D721Med (cell line): ENCODE data around the gene NFILZ.
"Not testable (repeated sequence)": the region's sequence is repeated elsewhere in the genome, so short reads cannot be mapped to it uniquely, and the experiment has no call there.

Experiments
- DNase-seq: peaks from one replicate; pipeline ENCODE4 v3.0.0; 2011; ENCODE audit warnings: low spot score; ENCODE audit not compliant: insufficient read length
- FAIRE-seq: peaks from 2 replicates; lab custom pipeline; 2011; peaks lifted over from hg19 to GRCh38; lab: Jason Lieb, UNC
- TF ChIP-seq, protein P1 (sequence below): IDR thresholded peaks from 2 replicates; pipeline ENCODE4 v1.5.1; 2012; ENCODE audit warnings: mild to moderate bottlenecking, control low read depth; ENCODE audit not compliant: insufficient read depth; ENCODE audit errors: missing control alignments

NFILZ gene

DNA sequence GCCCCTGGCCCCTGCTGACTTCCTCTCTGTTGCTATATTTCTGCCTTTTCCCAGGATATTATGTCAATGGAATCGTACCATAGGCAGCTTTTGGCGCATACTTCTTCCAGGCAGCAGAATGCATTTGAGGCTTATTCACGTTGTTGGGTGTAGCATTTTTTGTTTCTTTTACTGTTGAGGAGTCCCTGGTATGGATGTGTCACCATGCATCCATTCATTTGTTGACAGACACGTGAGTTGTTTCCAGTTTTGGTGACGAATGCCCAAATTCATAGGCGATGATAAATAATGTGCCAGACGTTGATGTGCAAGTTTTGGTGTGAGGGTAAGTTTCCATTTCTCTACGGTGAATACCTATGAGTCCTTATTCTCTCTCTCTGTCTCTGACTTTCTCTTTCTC lies 5.0 kb downstream of the NFILZ start:
- FAIRE-seq (no peak), DNase-seq (no peak)
- TF ChIP-seq, protein P1, sequence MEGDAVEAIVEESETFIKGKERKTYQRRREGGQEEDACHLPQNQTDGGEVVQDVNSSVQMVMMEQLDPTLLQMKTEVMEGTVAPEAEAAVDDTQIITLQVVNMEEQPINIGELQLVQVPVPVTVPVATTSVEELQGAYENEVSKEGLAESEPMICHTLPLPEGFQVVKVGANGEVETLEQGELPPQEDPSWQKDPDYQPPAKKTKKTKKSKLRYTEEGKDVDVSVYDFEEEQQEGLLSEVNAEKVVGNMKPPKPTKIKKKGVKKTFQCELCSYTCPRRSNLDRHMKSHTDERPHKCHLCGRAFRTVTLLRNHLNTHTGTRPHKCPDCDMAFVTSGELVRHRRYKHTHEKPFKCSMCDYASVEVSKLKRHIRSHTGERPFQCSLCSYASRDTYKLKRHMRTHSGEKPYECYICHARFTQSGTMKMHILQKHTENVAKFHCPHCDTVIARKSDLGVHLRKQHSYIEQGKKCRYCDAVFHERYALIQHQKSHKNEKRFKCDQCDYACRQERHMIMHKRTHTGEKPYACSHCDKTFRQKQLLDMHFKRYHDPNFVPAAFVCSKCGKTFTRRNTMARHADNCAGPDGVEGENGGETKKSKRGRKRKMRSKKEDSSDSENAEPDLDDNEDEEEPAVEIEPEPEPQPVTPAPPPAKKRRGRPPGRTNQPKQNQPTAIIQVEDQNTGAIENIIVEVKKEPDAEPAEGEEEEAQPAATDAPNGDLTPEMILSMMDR = no peak

DNA sequence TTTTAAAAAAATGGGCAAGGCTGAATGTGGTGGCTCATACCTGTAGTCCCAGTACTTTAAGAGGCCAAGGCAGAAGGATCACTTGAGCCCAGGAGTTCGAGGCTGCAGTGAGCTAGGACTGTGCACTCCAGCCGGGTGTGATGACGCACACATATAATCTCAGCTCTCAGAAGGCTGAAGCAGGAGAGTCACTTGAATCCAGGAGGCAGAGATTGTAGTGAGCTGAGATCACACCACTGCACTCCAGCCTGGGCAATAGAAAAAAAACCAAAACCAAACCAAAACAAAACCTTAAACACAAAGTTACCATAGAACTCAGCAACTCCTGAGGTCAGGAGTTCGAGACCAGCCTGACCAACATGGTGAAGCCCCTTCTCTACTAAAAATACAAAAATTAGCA lies 6.6 kb downstream of the NFILZ start:
- not testable (repeated sequence) for DNase-seq, FAIRE-seq

DNA sequence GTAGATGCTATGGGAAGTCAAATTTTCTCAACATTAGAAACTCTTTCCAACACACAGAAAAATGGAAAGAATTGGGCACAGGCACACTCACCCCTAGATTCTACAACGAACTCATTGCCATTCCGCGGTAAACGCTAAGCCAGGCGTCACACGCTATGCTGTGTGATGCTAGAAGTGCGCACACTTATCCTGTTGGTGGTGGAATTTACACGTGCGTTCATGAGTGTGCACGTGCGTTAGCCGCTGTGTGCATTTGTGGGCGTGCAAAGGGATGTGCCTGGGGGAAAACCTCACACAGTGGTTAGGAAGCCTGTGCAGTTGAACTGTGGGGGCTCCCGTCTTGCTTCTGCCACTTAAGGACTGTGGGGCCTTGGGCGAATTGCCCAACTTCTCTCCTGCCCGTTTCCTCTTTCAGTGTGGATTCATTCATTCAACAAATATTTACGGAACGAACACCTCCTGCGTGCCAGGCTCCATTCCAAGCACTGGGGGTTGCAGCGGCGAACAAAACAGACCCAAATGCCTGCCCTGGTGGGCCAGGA lies 7.7 kb downstream of the NFILZ start:
- FAIRE-seq (no peak), DNase-seq (no peak)
- TF ChIP-seq, protein P1 = no peak

DNA sequence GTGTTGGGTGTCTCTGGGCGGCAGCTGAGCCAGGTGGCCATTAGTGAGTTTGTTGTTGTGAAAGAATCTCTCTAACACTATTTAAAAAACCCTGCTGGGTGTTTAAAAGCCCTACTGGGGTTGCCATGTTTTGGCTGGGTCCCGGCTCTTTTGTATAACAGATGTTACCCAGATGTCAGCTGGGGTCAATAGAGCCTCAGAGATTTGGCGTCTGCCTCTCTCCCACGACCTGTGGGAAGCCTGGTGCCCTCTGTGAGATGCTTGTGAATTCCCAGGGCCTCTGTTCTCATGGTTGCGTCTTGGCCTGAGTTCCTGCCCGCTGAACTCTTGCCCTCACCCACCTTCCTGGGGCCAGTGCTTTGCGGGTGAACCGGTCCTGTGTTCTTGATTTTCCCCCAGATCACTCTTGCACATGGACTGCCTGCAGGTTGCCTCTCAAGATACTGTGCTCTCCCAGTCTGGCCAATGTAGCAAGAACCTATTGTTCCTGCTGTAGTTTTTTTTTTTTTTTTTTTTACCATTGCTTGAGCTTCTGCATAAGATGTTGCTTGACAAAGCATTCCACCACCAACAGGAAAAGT lies 9.5 kb downstream of the NFILZ start:
- no peak for DNase-seq
- FAIRE-seq = no peak
- TF ChIP-seq, protein P1 = no peak

DNA sequence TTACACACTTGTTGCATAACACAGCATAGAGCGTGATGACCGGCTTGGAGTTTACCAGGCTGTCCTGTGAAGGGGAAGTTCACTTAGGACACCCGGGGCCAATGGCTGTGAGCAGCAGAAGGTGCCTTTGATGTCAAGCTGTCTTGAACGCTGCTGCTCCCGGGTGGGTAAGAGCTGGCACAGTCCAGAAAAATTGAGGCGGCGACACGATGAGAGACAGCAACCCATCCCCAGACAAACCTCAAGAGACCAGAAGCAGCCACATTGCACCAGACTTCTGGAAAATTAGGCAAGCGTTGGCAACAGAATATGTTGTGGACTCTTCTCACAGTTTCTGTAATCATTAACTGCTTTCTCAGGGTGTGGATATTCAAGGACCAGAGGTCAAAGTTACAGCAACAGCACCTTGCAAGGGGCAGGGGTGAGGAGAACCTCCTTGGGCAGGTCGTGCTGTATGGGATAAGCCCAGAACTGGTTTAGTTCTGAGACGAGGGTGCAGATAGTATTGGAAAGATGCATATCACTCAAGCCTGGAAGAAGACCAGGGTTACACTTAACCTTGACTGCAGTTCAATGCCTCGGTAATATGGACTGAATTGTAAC lies 10.1 kb downstream of the NFILZ start:
- TF ChIP-seq, protein P1 = no peak
- FAIRE-seq = no peak
- no peak for DNase-seq

DNA sequence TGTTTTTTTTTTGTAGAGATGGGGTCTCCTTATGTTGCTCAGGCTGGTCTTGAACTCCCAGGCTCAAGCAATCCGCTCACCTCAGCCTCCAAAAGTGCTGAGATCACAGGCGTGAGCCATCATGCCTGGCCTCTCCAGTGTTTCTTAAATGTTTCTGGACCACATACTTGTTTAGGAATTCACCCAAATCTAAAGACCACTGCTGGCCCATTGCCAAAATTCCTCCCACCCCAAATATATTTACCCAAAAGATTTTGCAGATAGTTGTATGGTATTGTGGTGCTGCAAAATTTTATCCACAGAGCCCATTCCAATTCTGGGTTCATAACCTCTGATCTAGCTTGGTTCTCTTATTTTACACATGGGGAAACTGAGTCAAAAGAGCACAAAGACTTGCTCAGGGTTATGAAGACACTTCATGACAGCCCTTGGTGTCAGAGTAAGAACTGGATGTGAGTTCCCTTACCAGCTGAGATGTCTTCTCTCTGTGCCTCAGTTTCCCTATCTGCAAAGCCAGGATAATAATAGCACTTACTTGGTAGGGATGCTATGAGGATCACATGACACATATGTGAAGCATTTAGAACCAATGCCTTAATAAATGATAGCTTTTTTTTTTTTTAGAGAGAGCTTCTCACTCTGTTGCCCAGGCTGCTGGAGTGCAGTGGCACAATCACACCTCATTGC lies 10.9 kb downstream of the NFILZ start:
- TF ChIP-seq, protein P1 = no peak
- no peak for FAIRE-seq
- no peak for DNase-seq

DNA sequence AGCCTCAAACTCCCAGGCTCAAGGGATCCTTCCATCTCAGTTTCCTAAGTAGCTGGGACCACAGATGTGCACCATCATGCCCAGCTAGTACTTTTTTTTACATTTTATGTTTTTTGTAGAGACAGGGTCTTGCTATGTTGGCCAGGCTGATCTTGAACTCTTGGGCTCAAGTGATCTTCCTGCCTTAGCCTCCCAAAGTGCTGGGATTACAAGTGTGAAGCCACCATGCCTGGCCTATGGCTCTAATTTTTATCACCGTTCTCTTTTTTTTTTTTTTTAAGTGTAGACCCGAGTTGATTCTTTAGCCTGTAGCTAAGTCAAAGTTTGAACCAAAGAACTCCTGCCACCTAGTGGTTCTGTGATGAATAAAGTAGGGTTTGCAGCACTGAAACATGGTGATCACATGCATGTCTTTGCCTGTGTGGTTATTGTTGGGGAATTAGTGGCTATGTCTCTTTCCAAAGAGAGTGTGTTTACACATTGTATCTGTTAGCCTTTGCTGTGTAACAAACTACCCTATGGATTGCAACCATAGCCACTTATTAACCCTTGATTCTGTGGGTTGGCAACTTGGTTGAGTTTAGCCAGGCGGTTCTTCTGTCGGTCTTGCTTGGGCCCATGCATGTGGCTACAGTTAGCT lies 11.6 kb downstream of the NFILZ start:
- FAIRE-seq = no peak
- no peak for DNase-seq
- TF ChIP-seq, protein P1 = peak; percentile 47
